Testis (tissue), 2 donors: ENCODE results near the gene PRCC.

ENCODE experiments used
- POLR2A ChIP-seq: fragments of 450-650 bp; IDR thresholded peaks from one replicate; pipeline ENCODE4 v1.6.1; 2017; ENCODE audit warnings: antibody characterized with exemption, mild to moderate bottlenecking, moderate library complexity
- TF ChIP-seq, protein P1 (sequence below), 3 experiments: fragments of 450-650 bp in 2 of 3; fragments of 200-600 bp in 1 of 3; sonication (generic) in 1 of 3; IDR thresholded peaks; one replicate each; pipeline ENCODE4 v1.5.1; 2016 to 2019; ENCODE audit warnings: antibody characterized with exemption in 3 of 3, mild to moderate bottlenecking in 2 of 3, moderate library complexity in 1 of 3

GRCh38 chr1:156740237-156740740, 27.0 kb upstream of the PRCC start:
- TF ChIP-seq, protein P1, sequence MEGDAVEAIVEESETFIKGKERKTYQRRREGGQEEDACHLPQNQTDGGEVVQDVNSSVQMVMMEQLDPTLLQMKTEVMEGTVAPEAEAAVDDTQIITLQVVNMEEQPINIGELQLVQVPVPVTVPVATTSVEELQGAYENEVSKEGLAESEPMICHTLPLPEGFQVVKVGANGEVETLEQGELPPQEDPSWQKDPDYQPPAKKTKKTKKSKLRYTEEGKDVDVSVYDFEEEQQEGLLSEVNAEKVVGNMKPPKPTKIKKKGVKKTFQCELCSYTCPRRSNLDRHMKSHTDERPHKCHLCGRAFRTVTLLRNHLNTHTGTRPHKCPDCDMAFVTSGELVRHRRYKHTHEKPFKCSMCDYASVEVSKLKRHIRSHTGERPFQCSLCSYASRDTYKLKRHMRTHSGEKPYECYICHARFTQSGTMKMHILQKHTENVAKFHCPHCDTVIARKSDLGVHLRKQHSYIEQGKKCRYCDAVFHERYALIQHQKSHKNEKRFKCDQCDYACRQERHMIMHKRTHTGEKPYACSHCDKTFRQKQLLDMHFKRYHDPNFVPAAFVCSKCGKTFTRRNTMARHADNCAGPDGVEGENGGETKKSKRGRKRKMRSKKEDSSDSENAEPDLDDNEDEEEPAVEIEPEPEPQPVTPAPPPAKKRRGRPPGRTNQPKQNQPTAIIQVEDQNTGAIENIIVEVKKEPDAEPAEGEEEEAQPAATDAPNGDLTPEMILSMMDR (IDR thresholded peaks at IDR 0.05): no peak
- no peak for TF ChIP-seq POLR2A
